SK-N-SH treated with all-trans-retinoic acid at 6 μM for 48 hours (cell line): ENCODE results near the gene PPP3CA.

ENCODE experiments used
- RARB ChIP-seq: fragments of 250-450 bp; sonication (Bioruptor Pico); IDR thresholded peaks from 2 replicates; pipeline ENCODE4 v1.8.0; 2021; ENCODE audit warnings: mild to moderate bottlenecking, moderate library complexity
- ZFP3 ChIP-seq: fragments of 250-450 bp; sonication (Bioruptor Pico); IDR thresholded peaks from 2 replicates; pipeline ENCODE4 v1.5.0; 2020; ENCODE audit warnings: mild to moderate bottlenecking, moderate library complexity
- ZFP30 ChIP-seq: fragments of 450-650 bp; formaldehyde crosslinking; IDR thresholded peaks from 2 replicates; pipeline ENCODE4 v1.5.0; 2022; ENCODE audit warnings: mild to moderate bottlenecking, moderate library complexity

DNA sequence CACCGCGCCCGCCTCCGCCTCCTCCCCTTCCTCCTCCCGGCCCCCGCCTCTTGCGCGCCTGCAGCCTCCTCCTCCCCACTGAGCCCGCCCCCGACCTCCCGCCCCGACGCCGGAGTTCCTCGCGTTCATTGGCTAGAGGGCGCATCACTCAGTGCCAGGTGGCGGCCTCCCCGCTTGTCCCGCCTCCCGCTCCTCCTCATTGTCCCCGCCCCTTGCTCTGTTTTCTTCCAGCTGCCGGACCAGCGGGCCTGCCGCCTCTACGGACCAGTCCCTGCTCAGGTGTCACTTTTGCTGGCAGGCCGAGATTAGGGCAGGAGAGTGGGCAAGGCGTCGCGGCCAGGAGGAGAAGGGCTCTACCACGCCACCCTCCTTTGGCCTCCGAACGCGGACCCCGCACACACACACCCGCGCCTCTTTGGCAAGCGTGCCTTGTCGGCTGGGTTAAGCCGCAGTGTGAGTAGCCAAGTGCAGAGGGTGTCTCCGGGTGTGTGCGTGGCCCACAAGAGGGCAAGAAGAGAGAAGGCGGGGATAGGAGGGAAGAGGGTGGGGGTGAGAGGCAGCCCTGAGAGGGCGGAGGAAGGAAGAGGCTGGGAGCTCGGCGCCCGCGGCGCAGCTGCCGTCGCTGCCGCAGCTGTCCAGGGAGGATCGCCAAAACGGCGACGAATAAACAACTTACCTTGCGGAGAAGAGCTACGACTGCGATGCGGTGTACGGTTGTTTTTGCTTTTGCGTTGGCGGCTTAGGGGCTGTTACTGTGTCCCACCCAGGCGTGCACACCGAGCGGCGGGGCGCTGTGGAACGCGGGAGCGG is 436 bp upstream of the PPP3CA start:
- TF ChIP-seq ZFP30 (CRISPR knock-in tag) (no peak), ZFP3 (no peak), RARB (CRISPR knock-in tag) (no peak)
